Colonic mucosa (tissue), 4 donors: ENCODE measurements around the gene TRIO. TPM values are rescaled to one million over a fixed set of nuclear protein-coding genes. Genes with fewer than 3 reads are reported as not detected.

Source experiments
- DNase-seq: peaks from one replicate; pipeline ENCODE4 v3.0.0-alpha.2; 2020
- H3K27ac ChIP-seq: fragments of 200-600 bp; one replicate; pipeline ENCODE4 v1.8.0; 2021
- H3K27me3 ChIP-seq: fragments of 200-600 bp; one replicate; pipeline ENCODE4 v1.8.0; 2021
- H3K36me3 ChIP-seq: fragments of 200-600 bp; one replicate; pipeline ENCODE4 v1.8.0; 2021
- H3K4me1 ChIP-seq: fragments of 200-600 bp; one replicate; pipeline ENCODE4 v1.8.0; 2021; ENCODE audit warnings: mild to moderate bottlenecking
- H3K4me3 ChIP-seq: fragments of 200-600 bp; one replicate; pipeline ENCODE4 v1.8.0; 2021
- H3K9ac ChIP-seq, 2 donors: one replicate each; pipeline ENCODE4 v1.7.0; 2013; ENCODE audit warnings: control low read depth in 2 of 2, low read depth in 2 of 2, low read length in 2 of 2
- H3K9me3 ChIP-seq: fragments of 200-600 bp; one replicate; pipeline ENCODE4 v1.8.0; 2021
- CTCF ChIP-seq: fragments of 200-600 bp; IDR thresholded peaks from one replicate; pipeline ENCODE4 v1.8.0; 2022; ENCODE audit warnings: antibody characterized with exemption, mild to moderate bottlenecking
- intact Hi-C: fragments of 100-400 bp; cut with DNase I; formaldehyde crosslinking; loops from one replicate; pipeline ENCODE4 v1.14.1; 2022
- total RNA-seq, 2 donors: library from RNA; stranded (reverse); fragmentation: NEBNext Ultra II Directional in 1 of 2; extraction: Animal tissue kit (Norgen Biotek cat#: 25700) in 1 of 2; gene quantifications; one replicate each; pipeline ENCODE4 v1.2.1, GENCODE V29; 2021
- donor health status: healthy.
- donor health status: DM: no; HTN: no; CAD: no.
- donor health status: DM: no; HTN: no; CAD: no.

The TRIO gene
- total RNA-seq, 2 donors from 2014 or later = 134 to 138 TPM

GRCh38 chr5:14359069-14360043 lies 216.2 kb downstream of the TRIO start:
- Histone ChIP-seq H3K27me3 (no peaks in the 10 kb centered on the region), H3K4me3 (no peak overlapping the region), H3K9me3 (no peaks in the 10 kb centered on the region), H3K27ac (no peak overlapping the region), H3K36me3 (no peaks in the 10 kb centered on the region), H3K4me1 (no peaks in the 10 kb centered on the region), H3K9ac (no peak overlapping the region)
- no peak for TF ChIP-seq CTCF
- intact Hi-C loops = loop anchor here (10.0 kb wide), 1 partner anchor 375 kb away; no protein-coding TSS in a partner anchor
- no peak for DNase-seq

DNA sequence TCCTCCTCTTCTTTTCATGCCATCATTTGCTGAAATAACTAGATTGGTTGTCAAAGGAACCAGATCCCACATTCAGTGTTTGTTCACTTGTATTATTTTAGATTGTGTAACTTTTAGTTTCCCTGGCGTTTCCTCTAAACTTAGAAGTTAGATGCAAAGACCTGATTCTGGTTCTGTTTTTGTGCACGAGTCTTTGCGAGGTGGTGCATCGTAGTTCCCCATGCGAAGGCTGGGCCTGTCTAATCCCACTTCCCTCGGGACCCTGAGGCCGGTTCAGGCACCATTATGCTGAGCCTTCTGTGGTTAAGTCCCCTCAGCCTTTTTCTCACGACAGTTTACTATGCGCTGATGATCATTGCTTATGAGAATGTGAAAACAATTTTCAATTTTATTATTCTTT lies 219.3 kb downstream of the TRIO start:
- Histone ChIP-seq H3K9ac (no peak overlapping the region), H3K36me3 (peaks cover 6% of the 10 kb centered on the region), H3K9me3 (no peaks in the 10 kb centered on the region), H3K27ac (no peak overlapping the region), H3K4me1 (no peaks in the 10 kb centered on the region), H3K4me3 (no peak overlapping the region), H3K27me3 (no peaks in the 10 kb centered on the region)
- intact Hi-C loops = loop anchor here (10.0 kb wide), 1 partner anchor 378 kb away; no protein-coding TSS in a partner anchor
- DNase-seq = no peak
- no peak for TF ChIP-seq CTCF

GRCh38 chr5:14364096-14364495 lies 221.0 kb downstream of the TRIO start:
- Histone ChIP-seq H3K27me3 (no peaks in the 10 kb centered on the region), H3K4me3 (no peak overlapping the region), H3K27ac (no peak overlapping the region), H3K9ac (no peak overlapping the region), H3K4me1 (no peaks in the 10 kb centered on the region), H3K36me3 (peaks cover 15% of the 10 kb centered on the region), H3K9me3 (no peaks in the 10 kb centered on the region)
- intact Hi-C loops = loop anchor here (10.0 kb wide), 1 partner anchor 379 kb away; no protein-coding TSS in a partner anchor
- TF ChIP-seq CTCF = no peak
- DNase-seq = no peak

- no peak overlapping the region for H3K9ac ChIP-seq
- intact Hi-C loops = loop anchor here (10.0 kb wide), 1 partner anchor 380 kb away; no protein-coding TSS in a partner anchor
- no peak overlapping the region for H3K27ac ChIP-seq
- peak; percentile 36 for DNase-seq
- no peaks in the 10 kb centered on the region for H3K4me1 ChIP-seq
- peak; percentile 21 for TF ChIP-seq CTCF
- no peaks in the 10 kb centered on the region for H3K27me3 ChIP-seq
- H3K36me3 ChIP-seq = peaks cover 22% of the 10 kb centered on the region
- H3K9me3 ChIP-seq = no peaks in the 10 kb centered on the region
- no peak overlapping the region for H3K4me3 ChIP-seq
Observed at GRCh38 chr5:14364576-14365472, 221.7 kb downstream of the TRIO start.

- TF ChIP-seq CTCF = no peak
- no peak for DNase-seq
- Histone ChIP-seq H3K9me3 (no peaks in the 10 kb centered on the region), H3K4me3 (no peak overlapping the region), H3K27me3 (no peaks in the 10 kb centered on the region), H3K4me1 (no peaks in the 10 kb centered on the region), H3K9ac (no peak overlapping the region), H3K36me3 (peaks cover 22% of the 10 kb centered on the region), H3K27ac (no peak overlapping the region)
- intact Hi-C loops = loop anchor here (10.0 kb wide), 1 partner anchor 381 kb away; no protein-coding TSS in a partner anchor
Observed at GRCh38 chr5:14365831-14366430, 222.8 kb downstream of the TRIO start.
